Calu3 (cell line): Measurements from ENCODE around the gene ATXN10. TPM values are rescaled to one million over a fixed set of nuclear protein-coding genes. Genes with fewer than 3 reads are reported as not detected.

Source experiments
- BruUV-seq: library from RNA; stranded (reverse); fragments of 400-500 nt; replicated peaks from 2 replicates; lab custom pipeline; 2021; lab: Mats Ljungman, UMichigan
- CTCF ChIA-PET: fragments of 300-600 bp; sonication (Branson Sonifier 250); formaldehyde crosslinking; loops from one replicate; lab custom pipeline; 2022; ENCODE audit warnings: antibody characterized with exemption; lab: Charles Lee
- DNase-seq: peaks from one replicate; pipeline ENCODE4 v3.0.0; 2022
- H3K27ac Mint-ChIP-seq: one replicate; pipeline ENCODE4 v1.8.0; 2022; ENCODE audit warnings: mixed read lengths; ENCODE audit not compliant: unreplicated experiment
- H3K27me3 Mint-ChIP-seq: one replicate; pipeline ENCODE4 v1.8.0; 2022; ENCODE audit warnings: mixed read lengths; ENCODE audit not compliant: unreplicated experiment
- H3K36me3 Mint-ChIP-seq: one replicate; pipeline ENCODE4 v1.8.0; 2022; ENCODE audit warnings: mild to moderate bottlenecking, moderate library complexity, mixed read lengths; ENCODE audit not compliant: insufficient read depth, unreplicated experiment
- H3K4me1 Mint-ChIP-seq: one replicate; pipeline ENCODE4 v1.8.0; 2022; ENCODE audit warnings: mild to moderate bottlenecking, low read depth, mixed read lengths; ENCODE audit not compliant: unreplicated experiment
- H3K4me3 Mint-ChIP-seq: one replicate; pipeline ENCODE4 v1.8.0; 2022; ENCODE audit warnings: mild to moderate bottlenecking, low read depth, moderate library complexity, mixed read lengths; ENCODE audit not compliant: unreplicated experiment
- H3K9me3 Mint-ChIP-seq: one replicate; pipeline ENCODE4 v1.8.0; 2022; ENCODE audit warnings: low read depth, mixed read lengths; ENCODE audit not compliant: unreplicated experiment
- CTCF ChIP-seq: fragments of 200-600 bp; IDR thresholded peaks from one replicate; pipeline ENCODE4 v1.8.0; 2022; ENCODE audit warnings: antibody characterized with exemption; ENCODE audit not compliant: unreplicated experiment
- intact Hi-C: fragments of 100-400 bp; cut with micrococcal nuclease; formaldehyde crosslinking; loops from one replicate; pipeline ENCODE4 v1.10.0; 2022; ENCODE audit not compliant: unreplicated experiment
- total RNA-seq: library from RNA; stranded (reverse); gene quantifications from 2 replicates; pipeline ENCODE4 v1.2.3, GENCODE V29; 2022

Gene ATXN10
- total RNA-seq, 1 experiment from 2014 or later = 263 TPM

- no peaks in the 10 kb centered on the region for H3K27me3 Mint-ChIP-seq
- DNase-seq = no peak
- intact Hi-C loops = no loop called here
- no peak overlapping the region for H3K27ac Mint-ChIP-seq
- no TSS peak for BruUV-seq
- H3K36me3 Mint-ChIP-seq = peaks cover 56% of the 10 kb centered on the region
- CTCF ChIA-PET = no interaction called here
- TF ChIP-seq CTCF = no peak
- H3K9me3 Mint-ChIP-seq = no peaks in the 10 kb centered on the region
- H3K4me3 Mint-ChIP-seq = no peak overlapping the region
- H3K4me1 Mint-ChIP-seq = peaks cover 62% of the 10 kb centered on the region
Observed at GRCh38 chr22:45771711-45772110, 100.1 kb downstream of the ATXN10 start.

DNA sequence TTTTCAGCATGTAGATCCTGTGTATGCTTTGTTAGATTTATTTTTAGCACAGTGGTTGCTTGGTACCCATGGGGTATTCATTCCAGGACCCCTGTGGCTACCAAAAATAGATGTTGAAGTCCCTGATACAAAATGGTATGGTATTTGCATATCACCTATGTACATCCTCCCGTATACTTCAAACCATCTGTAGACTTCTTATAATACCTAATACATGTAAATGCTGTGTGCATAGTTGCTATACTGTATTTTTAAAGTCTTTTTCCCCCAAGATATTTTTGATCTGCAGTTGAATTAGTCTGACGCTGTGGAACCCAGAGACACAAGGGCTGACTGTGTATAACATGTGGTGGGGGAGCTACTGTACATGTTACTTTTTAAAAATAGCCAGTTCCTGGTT lies 101.1 kb downstream of the ATXN10 start:
- intact Hi-C loops = no loop called here
- no TSS peak for BruUV-seq
- no peak for DNase-seq
- peaks cover 59% of the 10 kb centered on the region for H3K36me3 Mint-ChIP-seq
- TF ChIP-seq CTCF = no peak
- no peak overlapping the region for H3K27ac Mint-ChIP-seq
- H3K4me1 Mint-ChIP-seq = peaks cover 72% of the 10 kb centered on the region
- no peak overlapping the region for H3K4me3 Mint-ChIP-seq
- CTCF ChIA-PET = no interaction called here
- H3K27me3 Mint-ChIP-seq = no peaks in the 10 kb centered on the region
- no peaks in the 10 kb centered on the region for H3K9me3 Mint-ChIP-seq

GRCh38 chr22:45774001-45774670 lies 102.5 kb downstream of the ATXN10 start:
- H3K4me1 Mint-ChIP-seq = peaks cover 74% of the 10 kb centered on the region
- H3K9me3 Mint-ChIP-seq = no peaks in the 10 kb centered on the region
- H3K27ac Mint-ChIP-seq = peak overlapping the region; percentile 75
- H3K27me3 Mint-ChIP-seq = no peaks in the 10 kb centered on the region
- H3K4me3 Mint-ChIP-seq = no peak overlapping the region
- BruUV-seq = no TSS peak
- no peak for DNase-seq
- CTCF ChIA-PET = no interaction called here
- TF ChIP-seq CTCF = no peak
- intact Hi-C loops = no loop called here
- H3K36me3 Mint-ChIP-seq = peaks cover 53% of the 10 kb centered on the region

DNA sequence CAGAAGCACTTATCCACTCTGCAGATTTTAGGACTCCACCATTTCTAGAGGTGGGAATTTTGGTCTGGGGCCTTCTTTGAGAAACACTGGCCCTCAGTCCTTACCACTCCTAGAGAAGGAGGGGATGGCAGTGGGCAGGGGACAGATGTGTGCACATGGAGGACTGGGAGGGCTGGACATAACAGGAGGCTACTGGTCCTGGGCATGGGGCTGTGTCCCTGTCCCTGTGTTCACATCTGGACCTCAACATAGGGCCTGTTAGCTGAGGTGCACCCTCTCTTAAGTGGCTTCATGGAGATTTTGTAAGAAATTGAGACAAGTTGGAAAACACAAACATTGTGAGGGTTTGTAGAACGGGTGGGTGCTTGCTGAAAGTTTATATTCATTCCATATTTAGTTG lies 103.4 kb downstream of the ATXN10 start:
- intact Hi-C loops = no loop called here
- H3K4me1 Mint-ChIP-seq = peaks cover 72% of the 10 kb centered on the region
- TF ChIP-seq CTCF = no peak
- peaks cover 55% of the 10 kb centered on the region for H3K36me3 Mint-ChIP-seq
- no TSS peak for BruUV-seq
- CTCF ChIA-PET = interaction anchor here (0.6 kb wide), 1 partner anchor 470 kb away, joined by 4 read pairs; no protein-coding TSS in a partner anchor
- DNase-seq = no peak
- no peaks in the 10 kb centered on the region for H3K9me3 Mint-ChIP-seq
- no peaks in the 10 kb centered on the region for H3K27me3 Mint-ChIP-seq
- H3K4me3 Mint-ChIP-seq = no peak overlapping the region
- H3K27ac Mint-ChIP-seq = peak overlapping the region; percentile 75
